ENCODE measurements around the gene TRAFD1.

Gene TRAFD1

GRCh38 chr12:112116232-112117060 is 8.9 kb upstream of the TRAFD1 start:
- DNase-seq, result peak; percentile 90

- DNase-seq, result no peak
These were observed 7.7 kb upstream of the TRAFD1 start for GRCh38 chr12:112117685-112118084.

GRCh38 chr12:112121780-112122565 is 3.4 kb upstream of the TRAFD1 start:
- no peak for DNase-seq

GRCh38 chr12:112122823-112123690 is 2.3 kb upstream of the TRAFD1 start:
- peak; percentile 29 for DNase-seq

GRCh38 chr12:112124918-112125249 is 476 bp upstream of the TRAFD1 start:
- no peak for DNase-seq

GRCh38 chr12:112126000-112126438 is 659 bp downstream of the TRAFD1 start:
- DNase-seq, result no peak

GRCh38 chr12:112126911-112127310 is 1.6 kb downstream of the TRAFD1 start:
- DNase-seq, result no peak

GRCh38 chr12:112130441-112130998 is 5.2 kb downstream of the TRAFD1 start:
- DNase-seq, result peak; percentile 51

GRCh38 chr12:112131686-112132085 is 6.3 kb downstream of the TRAFD1 start:
- no peak for DNase-seq

- no peak for DNase-seq
These were observed 8.1 kb downstream of the TRAFD1 start for GRCh38 chr12:112133418-112133817.

GRCh38 chr12:112134731-112135130 is 9.4 kb downstream of the TRAFD1 start:
- DNase-seq, result no peak

- DNase-seq, result no peak
These were observed 15.4 kb downstream of the TRAFD1 start for GRCh38 chr12:112140728-112141127.

- DNase-seq, result no peak
These were observed 20.8 kb downstream of the TRAFD1 start for GRCh38 chr12:112146123-112146522.

- peak; percentile 11 for DNase-seq
These were observed 22.7 kb downstream of the TRAFD1 start for GRCh38 chr12:112148031-112148513.

- DNase-seq, result no peak
These were observed 24.2 kb downstream of the TRAFD1 start for GRCh38 chr12:112149596-112149995.

GRCh38 chr12:112151766-112152541 is 26.6 kb downstream of the TRAFD1 start:
- DNase-seq, result no peak

- DNase-seq, result no peak
These were observed 28.0 kb downstream of the TRAFD1 start for GRCh38 chr12:112153181-112153892.

- DNase-seq, result no peak
These were observed 28.5 kb downstream of the TRAFD1 start for GRCh38 chr12:112153893-112154219.

GRCh38 chr12:112158461-112159145 is 33.2 kb downstream of the TRAFD1 start:
- DNase-seq, result peak; percentile 47

GRCh38 chr12:112159146-112159541 is 33.8 kb downstream of the TRAFD1 start:
- no peak for DNase-seq

- no peak for DNase-seq
These were observed 35.3 kb downstream of the TRAFD1 start for GRCh38 chr12:112160611-112161010.
